HepG2 (cell line): ENCODE results near the gene COL8A2. TPM values are rescaled to one million over a fixed set of nuclear protein-coding genes. Genes with fewer than 3 reads are reported as not detected.

Source experiments
- ATRX ChIP-seq: sonication (generic); formaldehyde crosslinking; IDR thresholded peaks from 2 replicates; pipeline ENCODE4 v1.4.0; 2020; ENCODE audit warnings: missing genetic modification reagents, borderline replicate concordance
- MAZ ChIP-seq, 2 experiments: sonication (generic) in 1 of 2; formaldehyde crosslinking in 1 of 2; IDR thresholded peaks; 2 replicates each; pipeline versions ENCODE4 v1.5.0 to v1.6.1; 2012 to 2020; ENCODE audit warnings: low read depth in 2 of 2, mild to moderate bottlenecking in 2 of 2, borderline replicate concordance in 1 of 2, improper control_type of control experiment in 1 of 2, low read length in 1 of 2, missing genetic modification reagents in 1 of 2, moderate library complexity in 1 of 2
- NKX3-1 ChIP-seq: sonication (generic); formaldehyde crosslinking; IDR thresholded peaks from 2 replicates; pipeline ENCODE4 v1.5.0; 2020; ENCODE audit warnings: missing genetic modification reagents
- RNF2 ChIP-seq: fragments of 450-650 bp; conservative IDR thresholded peaks from 2 replicates; pipeline ENCODE4 v1.6.1; 2016; ENCODE audit warnings: low read depth
- SMARCE1 ChIP-seq: fragments of 450-650 bp; IDR thresholded peaks from 2 replicates; pipeline ENCODE4 v1.6.1; 2017; ENCODE audit warnings: borderline replicate concordance
- ZNF292 ChIP-seq: sonication (generic); formaldehyde crosslinking; IDR thresholded peaks from 2 replicates; pipeline ENCODE4 v1.8.1; 2022; ENCODE audit warnings: mild to moderate bottlenecking, low read depth, missing genetic modification reagents, borderline replicate concordance
- polyA plus RNA-seq, 8 experiments: library from polyadenylated mRNA; depleted of rRNA in 3 of 8; stranded (reverse) in 7 of 8; unstranded in 1 of 8; fragments of >200 nt; fragmentation: Illumina TruSeq in 4 of 8; extraction: Trizol in 4 of 8; gene quantifications; 2 replicates each; pipeline versions ENCODE4 v1.2.1 to v1.2.3, GENCODE V29; 2011 to 2016; ENCODE audit warnings: low read depth in 4 of 8, missing spikeins in 1 of 8, mixed read lengths in 1 of 8; ENCODE audit not compliant: insufficient read depth in 1 of 8
- total RNA-seq, 5 experiments: library from RNA; depleted of rRNA; stranded (reverse); fragments of >200 nt; fragmentation: Illumina TruSeq; extraction: Trizol; gene quantifications; 2 replicates each; pipeline ENCODE4 v1.2.3, GENCODE V29; 2016; ENCODE audit warnings: low read depth in 1 of 5
- TF ChIP-seq, protein P1 (sequence below): sonication (generic); formaldehyde crosslinking; IDR thresholded peaks from 2 replicates; pipeline ENCODE4 v1.4.0; 2020; ENCODE audit warnings: mild to moderate bottlenecking, missing genetic modification reagents
- TF ChIP-seq, protein P2 (sequence below): sonication (generic); formaldehyde crosslinking; IDR thresholded peaks from 2 replicates; pipeline ENCODE4 v1.5.0; 2020; ENCODE audit warnings: mild to moderate bottlenecking, missing genetic modification reagents
- TF ChIP-seq, protein P3 (sequence below): sonication (generic); formaldehyde crosslinking; IDR thresholded peaks from 2 replicates; pipeline ENCODE4 v1.9.0; 2021; ENCODE audit warnings: missing genetic modification reagents, mild to moderate bottlenecking, borderline replicate concordance
- TF ChIP-seq, protein P4 (sequence below): sonication (generic); formaldehyde crosslinking; IDR thresholded peaks from 2 replicates; pipeline ENCODE4 v1.5.0; 2020; ENCODE audit warnings: missing genetic modification reagents

COL8A2 gene
- total and polyA plus RNA-seq, 2 of the 13 experiments (the other 11 are each of a cell fraction or from before 2014, with no cell fraction given), result 0.13 to 0.24 TPM

DNA sequence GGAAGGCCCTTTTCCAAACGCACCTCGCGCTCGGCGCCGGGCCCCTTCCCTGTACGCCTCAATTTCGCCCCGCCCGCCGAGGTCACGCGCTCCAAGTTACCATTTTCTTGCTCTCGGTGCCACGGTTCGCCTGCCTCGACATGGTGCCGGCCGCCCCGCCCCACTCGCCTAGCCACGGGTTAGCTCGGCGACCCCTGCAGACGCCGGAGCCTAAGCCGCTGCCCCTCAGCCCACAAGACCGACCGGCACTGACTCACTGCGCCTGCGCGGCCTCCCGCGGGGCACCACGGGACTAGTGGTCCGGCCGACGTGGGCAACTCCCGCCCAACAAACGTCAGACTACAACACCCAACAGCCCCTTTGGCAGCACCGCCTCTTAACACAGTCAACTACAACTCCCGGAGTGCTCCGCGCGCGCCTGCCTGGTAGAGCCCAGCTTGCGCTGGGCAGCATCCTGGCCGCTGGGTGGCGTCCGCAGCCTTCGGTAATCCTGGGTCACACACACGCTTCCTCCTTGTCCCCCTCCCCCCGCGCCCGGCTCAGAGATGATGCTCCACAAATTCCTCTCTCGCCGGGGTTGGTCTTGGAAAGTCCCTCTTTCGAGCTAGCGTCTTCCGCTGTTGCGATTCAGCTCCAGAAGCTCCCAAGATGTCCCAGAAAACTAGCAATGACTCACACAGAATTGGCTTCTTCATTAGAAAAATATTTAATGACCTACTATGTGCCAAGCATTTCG lies 24.4 kb upstream of the COL8A2 start, which contains the start of gene TRAPPC3 (continued):
- TF ChIP-seq, protein P1, sequence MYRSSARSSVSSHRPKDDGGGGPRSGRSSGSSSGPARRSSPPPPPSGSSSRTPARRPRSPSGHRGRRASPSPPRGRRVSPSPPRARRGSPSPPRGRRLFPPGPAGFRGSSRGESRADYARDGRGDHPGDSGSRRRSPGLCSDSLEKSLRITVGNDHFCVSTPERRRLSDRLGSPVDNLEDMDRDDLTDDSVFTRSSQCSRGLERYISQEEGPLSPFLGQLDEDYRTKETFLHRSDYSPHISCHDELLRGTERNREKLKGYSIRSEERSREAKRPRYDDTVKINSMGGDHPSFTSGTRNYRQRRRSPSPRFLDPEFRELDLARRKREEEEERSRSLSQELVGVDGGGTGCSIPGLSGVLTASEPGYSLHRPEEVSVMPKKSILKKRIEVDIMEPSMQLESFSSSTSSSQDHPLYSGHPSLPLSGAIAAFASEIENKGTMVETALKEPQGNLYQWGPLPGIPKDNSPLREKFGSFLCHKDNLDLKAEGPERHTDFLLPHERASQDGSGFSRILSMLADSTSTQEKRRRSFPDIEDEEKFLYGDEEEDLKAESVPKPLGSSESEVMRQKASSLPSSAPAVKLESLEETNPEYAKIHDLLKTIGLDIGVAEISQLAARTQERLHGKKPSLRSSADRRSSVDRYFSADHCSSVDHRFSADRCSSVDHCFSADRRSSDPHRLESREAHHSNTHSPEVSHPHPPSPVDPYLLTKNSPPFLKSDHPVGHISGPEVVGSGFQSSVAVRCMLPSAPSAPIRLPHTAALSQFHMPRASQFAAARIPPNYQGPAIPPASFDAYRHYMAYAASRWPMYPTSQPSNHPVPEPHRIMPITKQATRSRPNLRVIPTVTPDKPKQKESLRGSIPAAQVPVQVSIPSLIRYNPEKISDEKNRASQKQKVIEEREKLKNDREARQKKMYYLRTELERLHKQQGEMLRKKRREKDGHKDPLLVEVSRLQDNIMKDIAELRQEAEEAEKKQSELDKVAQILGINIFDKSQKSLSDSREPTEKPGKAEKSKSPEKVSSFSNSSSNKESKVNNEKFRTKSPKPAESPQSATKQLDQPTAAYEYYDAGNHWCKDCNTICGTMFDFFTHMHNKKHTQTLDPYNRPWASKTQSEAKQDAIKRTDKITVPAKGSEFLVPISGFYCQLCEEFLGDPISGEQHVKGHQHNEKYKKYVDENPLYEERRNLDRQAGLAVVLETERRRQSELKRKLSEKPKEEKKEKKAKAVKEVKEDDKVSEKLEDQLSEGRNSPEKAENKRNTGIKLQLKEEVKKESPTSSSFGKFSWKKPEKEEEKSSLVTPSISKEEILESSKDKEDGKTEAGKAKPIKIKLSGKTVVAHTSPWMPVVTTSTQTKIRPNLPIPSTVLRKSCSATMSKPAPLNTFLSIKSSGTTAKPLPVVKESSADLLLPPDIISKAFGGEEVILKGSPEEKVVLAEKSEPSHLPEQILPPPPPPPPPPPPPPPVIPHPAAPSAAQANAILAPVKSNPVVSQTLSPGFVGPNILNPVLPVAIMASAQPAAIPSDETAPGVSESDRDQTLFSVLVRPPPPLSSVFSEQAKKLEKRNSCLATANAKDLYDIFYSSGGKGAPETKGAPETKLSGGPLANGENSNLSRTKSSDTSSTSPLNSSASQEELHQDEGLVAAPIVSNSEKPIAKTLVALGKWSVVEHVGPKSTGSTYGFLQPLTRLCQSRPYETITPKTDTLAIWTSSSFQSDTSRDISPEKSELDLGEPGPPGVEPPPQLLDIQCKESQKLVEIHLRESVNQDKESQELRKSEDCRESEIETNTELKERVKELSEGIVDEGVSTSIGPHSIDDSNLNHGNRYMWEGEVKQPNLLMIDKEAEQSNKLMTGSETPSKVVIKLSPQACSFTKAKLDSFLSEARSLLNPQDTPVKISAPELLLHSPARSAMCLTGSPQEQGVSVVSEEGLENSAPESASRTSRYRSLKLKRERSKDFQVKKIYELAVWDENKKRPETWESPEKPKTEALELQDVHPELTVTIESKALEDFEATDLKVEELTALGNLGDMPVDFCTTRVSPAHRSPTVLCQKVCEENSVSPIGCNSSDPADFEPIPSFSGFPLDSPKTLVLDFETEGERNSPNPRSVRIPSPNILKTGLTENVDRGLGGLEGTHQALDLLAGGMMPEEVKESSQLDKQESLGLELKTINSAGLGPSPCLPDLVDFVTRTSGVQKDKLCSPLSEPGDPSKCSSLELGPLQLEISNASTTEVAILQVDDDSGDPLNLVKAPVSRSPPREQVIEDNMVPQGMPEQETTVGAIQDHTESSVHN (CRISPR knock-in tag), result no peak
- TF ChIP-seq SMARCE1, result no peak
- no peak; the same call in none of the 2 replicates for TF ChIP-seq ZNF292 (CRISPR knock-in tag)
- TF ChIP-seq, protein P2, sequence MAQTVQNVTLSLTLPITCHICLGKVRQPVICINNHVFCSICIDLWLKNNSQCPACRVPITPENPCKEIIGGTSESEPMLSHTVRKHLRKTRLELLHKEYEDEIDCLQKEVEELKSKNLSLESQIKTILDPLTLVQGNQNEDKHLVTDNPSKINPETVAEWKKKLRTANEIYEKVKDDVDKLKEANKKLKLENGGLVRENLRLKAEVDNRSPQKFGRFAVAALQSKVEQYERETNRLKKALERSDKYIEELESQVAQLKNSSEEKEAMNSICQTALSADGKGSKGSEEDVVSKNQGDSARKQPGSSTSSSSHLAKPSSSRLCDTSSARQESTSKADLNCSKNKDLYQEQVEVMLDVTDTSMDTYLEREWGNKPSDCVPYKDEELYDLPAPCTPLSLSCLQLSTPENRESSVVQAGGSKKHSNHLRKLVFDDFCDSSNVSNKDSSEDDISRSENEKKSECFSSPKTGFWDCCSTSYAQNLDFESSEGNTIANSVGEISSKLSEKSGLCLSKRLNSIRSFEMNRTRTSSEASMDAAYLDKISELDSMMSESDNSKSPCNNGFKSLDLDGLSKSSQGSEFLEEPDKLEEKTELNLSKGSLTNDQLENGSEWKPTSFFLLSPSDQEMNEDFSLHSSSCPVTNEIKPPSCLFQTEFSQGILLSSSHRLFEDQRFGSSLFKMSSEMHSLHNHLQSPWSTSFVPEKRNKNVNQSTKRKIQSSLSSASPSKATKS (CRISPR knock-in tag), result peak; percentile 72; the same call in 1 of the 2 replicates
- TF ChIP-seq RNF2, result no peak
- TF ChIP-seq, protein P3, sequence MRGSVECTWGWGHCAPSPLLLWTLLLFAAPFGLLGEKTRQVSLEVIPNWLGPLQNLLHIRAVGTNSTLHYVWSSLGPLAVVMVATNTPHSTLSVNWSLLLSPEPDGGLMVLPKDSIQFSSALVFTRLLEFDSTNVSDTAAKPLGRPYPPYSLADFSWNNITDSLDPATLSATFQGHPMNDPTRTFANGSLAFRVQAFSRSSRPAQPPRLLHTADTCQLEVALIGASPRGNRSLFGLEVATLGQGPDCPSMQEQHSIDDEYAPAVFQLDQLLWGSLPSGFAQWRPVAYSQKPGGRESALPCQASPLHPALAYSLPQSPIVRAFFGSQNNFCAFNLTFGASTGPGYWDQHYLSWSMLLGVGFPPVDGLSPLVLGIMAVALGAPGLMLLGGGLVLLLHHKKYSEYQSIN (CRISPR knock-in tag), result no peak
- peak; percentile 82 for TF ChIP-seq MAZ (IDR thresholded peaks at IDR 0.05; ENCODE audit: borderline replicate concordance, low read depth, low read length)
- 0 out of 2 replicates have a peak, but pooled peaks have one; percentile 19 for TF ChIP-seq MAZ (CRISPR knock-in tag; IDR thresholded peaks at IDR 0.05; ENCODE audit: low read depth)
- TF ChIP-seq ATRX (CRISPR knock-in tag), result no peak
- TF ChIP-seq, protein P4, sequence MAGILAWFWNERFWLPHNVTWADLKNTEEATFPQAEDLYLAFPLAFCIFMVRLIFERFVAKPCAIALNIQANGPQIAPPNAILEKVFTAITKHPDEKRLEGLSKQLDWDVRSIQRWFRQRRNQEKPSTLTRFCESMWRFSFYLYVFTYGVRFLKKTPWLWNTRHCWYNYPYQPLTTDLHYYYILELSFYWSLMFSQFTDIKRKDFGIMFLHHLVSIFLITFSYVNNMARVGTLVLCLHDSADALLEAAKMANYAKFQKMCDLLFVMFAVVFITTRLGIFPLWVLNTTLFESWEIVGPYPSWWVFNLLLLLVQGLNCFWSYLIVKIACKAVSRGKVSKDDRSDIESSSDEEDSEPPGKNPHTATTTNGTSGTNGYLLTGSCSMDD, result no peak
- TF ChIP-seq NKX3-1 (CRISPR knock-in tag), result no peak
